ENCODE data around the gene TBC1D22A. TPM values are rescaled to one million over a fixed set of nuclear protein-coding genes. Genes with fewer than 3 reads are reported as not detected.

Gene TBC1D22A
- total RNA-seq, 4 donors from 2014 or later, result 10.8 to 32.2 (median 22.3) TPM

GRCh38 chr22:47014636-47015345 is 252.3 kb downstream of the TBC1D22A start:
- TF ChIP-seq CTCF (IDR thresholded peaks at IDR 0.05; ENCODE audit: low read depth), result no peak

GRCh38 chr22:47015589-47016178 is 253.2 kb downstream of the TBC1D22A start:
- TF ChIP-seq CTCF (IDR thresholded peaks at IDR 0.05; ENCODE audit: low read depth), result no peak

GRCh38 chr22:47016631-47017030 is 254.2 kb downstream of the TBC1D22A start:
- no peak for TF ChIP-seq CTCF (IDR thresholded peaks at IDR 0.05; ENCODE audit: low read depth)

GRCh38 chr22:47017245-47017644 is 254.8 kb downstream of the TBC1D22A start:
- no peak for TF ChIP-seq CTCF (IDR thresholded peaks at IDR 0.05; ENCODE audit: low read depth)

- TF ChIP-seq CTCF (IDR thresholded peaks at IDR 0.05; ENCODE audit: low read depth), result no peak
Observed at GRCh38 chr22:47018010-47018910, 255.8 kb downstream of the TBC1D22A start.

GRCh38 chr22:47019012-47019790 is 256.8 kb downstream of the TBC1D22A start:
- TF ChIP-seq CTCF (IDR thresholded peaks at IDR 0.05; ENCODE audit: low read depth), result no peak
